Measurements from ENCODE around the gene GPR158. TPM values are rescaled to one million over a fixed set of nuclear protein-coding genes. Genes with fewer than 3 reads are reported as not detected.

The GPR158 gene
- total RNA-seq, 4 donors from 2014 or later, result 0.07 to 0.27 TPM; not detected in 2

DNA sequence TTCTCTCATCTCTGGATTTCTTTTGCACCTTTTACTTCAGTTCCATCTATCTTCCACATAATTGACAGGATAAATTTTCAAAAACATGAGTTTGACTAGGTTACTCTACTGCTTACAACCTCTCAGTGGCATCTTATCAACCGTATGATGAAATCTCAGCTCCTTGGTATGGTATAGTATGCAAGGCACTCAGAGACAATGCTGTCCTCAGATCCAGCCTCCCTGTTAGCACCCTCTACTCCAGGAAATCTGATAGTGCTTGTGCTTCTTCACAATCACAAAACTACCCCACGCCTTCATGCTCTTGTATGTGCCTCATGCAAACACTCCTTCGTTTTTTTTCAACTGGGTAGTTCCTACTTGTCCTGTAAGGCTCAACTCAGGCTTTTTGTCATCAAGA lies 330.7 kb downstream of the GPR158 start:
- no peak for ATAC-seq
- Histone ChIP-seq H3K4me1 (no peaks in the 10 kb centered on the region), H3K9me3 (no peaks in the 10 kb centered on the region), H3K36me3 (no peaks in the 10 kb centered on the region), H3K27me3 (no peaks in the 10 kb centered on the region), H3K4me3 (no peak overlapping the region), H3K27ac (no peak overlapping the region)
- 80 to 83% methylated on average over 1 to 3 of the region's 3 CpGs for WGBS, 2 donors (ENCODE audit: low coverage in 1 of 2)
- TF ChIP-seq, protein P1, sequence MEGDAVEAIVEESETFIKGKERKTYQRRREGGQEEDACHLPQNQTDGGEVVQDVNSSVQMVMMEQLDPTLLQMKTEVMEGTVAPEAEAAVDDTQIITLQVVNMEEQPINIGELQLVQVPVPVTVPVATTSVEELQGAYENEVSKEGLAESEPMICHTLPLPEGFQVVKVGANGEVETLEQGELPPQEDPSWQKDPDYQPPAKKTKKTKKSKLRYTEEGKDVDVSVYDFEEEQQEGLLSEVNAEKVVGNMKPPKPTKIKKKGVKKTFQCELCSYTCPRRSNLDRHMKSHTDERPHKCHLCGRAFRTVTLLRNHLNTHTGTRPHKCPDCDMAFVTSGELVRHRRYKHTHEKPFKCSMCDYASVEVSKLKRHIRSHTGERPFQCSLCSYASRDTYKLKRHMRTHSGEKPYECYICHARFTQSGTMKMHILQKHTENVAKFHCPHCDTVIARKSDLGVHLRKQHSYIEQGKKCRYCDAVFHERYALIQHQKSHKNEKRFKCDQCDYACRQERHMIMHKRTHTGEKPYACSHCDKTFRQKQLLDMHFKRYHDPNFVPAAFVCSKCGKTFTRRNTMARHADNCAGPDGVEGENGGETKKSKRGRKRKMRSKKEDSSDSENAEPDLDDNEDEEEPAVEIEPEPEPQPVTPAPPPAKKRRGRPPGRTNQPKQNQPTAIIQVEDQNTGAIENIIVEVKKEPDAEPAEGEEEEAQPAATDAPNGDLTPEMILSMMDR (IDR thresholded peaks at IDR 0.05), result no peak
- TF ChIP-seq EP300 (IDR thresholded peaks at IDR 0.05) (no peak), POLR2A (IDR thresholded peaks at IDR 0.05) (no peak), POLR2AphosphoS5 (IDR thresholded peaks at IDR 0.05) (no peak)

GRCh38 chr10:25506821-25507335 lies 332.1 kb downstream of the GPR158 start:
- Histone ChIP-seq H3K36me3 (no peaks in the 10 kb centered on the region), H3K27ac (no peak overlapping the region), H3K9me3 (no peaks in the 10 kb centered on the region), H3K27me3 (no peaks in the 10 kb centered on the region), H3K4me3 (no peak overlapping the region), H3K4me1 (no peaks in the 10 kb centered on the region)
- no peak for ATAC-seq
- TF ChIP-seq POLR2AphosphoS5 (IDR thresholded peaks at IDR 0.05), result no peak
- no peak for TF ChIP-seq POLR2A (IDR thresholded peaks at IDR 0.05)
- TF ChIP-seq, protein P1 (IDR thresholded peaks at IDR 0.05), result no peak
- no peak for TF ChIP-seq EP300 (IDR thresholded peaks at IDR 0.05)
- WGBS, 2 donors (ENCODE audit: low coverage in 1 of 2), result 45 to 52% methylated on average over 2 of the region's 2 CpGs

- H3K4me1 ChIP-seq, result no peaks in the 10 kb centered on the region
- ATAC-seq, result no peak
- no peak for TF ChIP-seq POLR2AphosphoS5 (IDR thresholded peaks at IDR 0.05)
- no peak for TF ChIP-seq EP300 (IDR thresholded peaks at IDR 0.05)
- TF ChIP-seq, protein P1 (IDR thresholded peaks at IDR 0.05), result no peak
- TF ChIP-seq POLR2A (IDR thresholded peaks at IDR 0.05), result no peak
- 77 to 84% methylated on average over 5 of the region's 5 CpGs for WGBS, 2 donors (ENCODE audit: low coverage in 1 of 2)
- no peaks in the 10 kb centered on the region for H3K36me3 ChIP-seq
- no peaks in the 10 kb centered on the region for H3K27me3 ChIP-seq
- H3K9me3 ChIP-seq, result no peaks in the 10 kb centered on the region
- H3K4me3 ChIP-seq, result no peak overlapping the region
- H3K27ac ChIP-seq, result no peak overlapping the region
Observed at GRCh38 chr10:25508112-25508815, 333.5 kb downstream of the GPR158 start.

GRCh38 chr10:25509151-25509550 lies 334.4 kb downstream of the GPR158 start:
- no peaks in the 10 kb centered on the region for H3K27me3 ChIP-seq
- no peaks in the 10 kb centered on the region for H3K4me1 ChIP-seq
- no peaks in the 10 kb centered on the region for H3K36me3 ChIP-seq
- no peaks in the 10 kb centered on the region for H3K9me3 ChIP-seq
- 59 to 74% methylated on average over 4 to 6 of the region's 6 CpGs for WGBS, 2 donors (ENCODE audit: low coverage in 1 of 2)
- no peak overlapping the region for H3K27ac ChIP-seq
- no peak overlapping the region for H3K4me3 ChIP-seq
- TF ChIP-seq POLR2A (IDR thresholded peaks at IDR 0.05) (no peak), POLR2AphosphoS5 (IDR thresholded peaks at IDR 0.05) (no peak), EP300 (IDR thresholded peaks at IDR 0.05) (no peak)
- TF ChIP-seq, protein P1 (IDR thresholded peaks at IDR 0.05), result no peak
- no peak for ATAC-seq

DNA sequence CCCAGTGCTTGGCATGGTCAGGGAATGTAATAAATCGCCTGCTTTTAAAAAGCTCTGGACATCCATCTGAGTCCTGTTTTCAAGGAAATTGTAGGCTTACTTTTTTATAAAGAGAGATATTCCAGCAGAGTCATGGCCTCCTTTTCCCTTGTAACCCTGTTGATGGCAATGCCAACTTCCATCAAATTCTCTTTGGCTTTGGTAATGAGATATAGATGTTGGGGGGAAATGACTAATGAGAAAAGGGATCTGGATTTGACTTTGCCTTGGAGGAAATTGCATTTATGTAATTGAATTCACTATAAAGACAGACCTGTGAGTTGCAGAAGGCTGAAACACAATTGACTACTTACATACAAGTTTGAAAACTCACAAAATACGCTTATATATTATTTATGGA lies 347.5 kb downstream of the GPR158 start:
- H3K4me3 ChIP-seq, result no peak overlapping the region

More for the DNA sequence above, 347.5 kb downstream of the GPR158 start:
- Histone ChIP-seq H3K9me3 (peaks cover 0 to 9% (median 0%) of the 10 kb centered on the region in 3 donors), H3K27me3 (no peaks in the 10 kb centered on the region), H3K27ac (no peak overlapping the region), H3K36me3 (no peaks in the 10 kb centered on the region), H3K4me1 (no peaks in the 10 kb centered on the region)
- 89 to 100% methylated on average over 1 to 2 of the region's 2 CpGs for WGBS, 2 donors (ENCODE audit: low coverage in 1 of 2)
- ATAC-seq, result no peak
- TF ChIP-seq POLR2A (IDR thresholded peaks at IDR 0.05), result no peak
